Measurements from ENCODE around the gene ATP4B.

ATP4B gene

GRCh38 chr13:113631341-113632095 is 26.5 kb downstream of the ATP4B start:
- Histone ChIP-seq H3K9me3 (ENCODE audit: control insufficient read depth, insufficient read depth, low read depth, low read length) (no peaks in the 10 kb centered on the region), H3K4me1 (ENCODE audit: control insufficient read depth, insufficient read depth, low read length) (no peaks in the 10 kb centered on the region), H3K36me3 (ENCODE audit: control insufficient read depth in 2 of 2, insufficient read depth in 1 of 2, low read length in 2 of 2) (peaks cover 0 to 100% of the 10 kb centered on the region in 2 experiments; a peak in 2 of 3 replicates), H3K4me3 (ENCODE audit: low read depth, low read length) (no peak overlapping the region), H3K27ac (ENCODE audit: extremely low read depth, low read depth, low read length) (no peak overlapping the region)
- POLR2A ChIA-PET = no interaction called here
- CTCF ChIA-PET = interaction anchor here (0.6 kb wide), 1 partner anchor 17 kb away, joined by 3 read pairs; no protein-coding TSS in a partner anchor
- TF ChIP-seq ZSCAN23 (tag by site-specific recombination; IDR thresholded peaks at IDR 0.05) (no peak), ZNF654 (tag by site-specific recombination; IDR thresholded peaks at IDR 0.05; ENCODE audit: low read depth) (no peak)

- no peaks in the 10 kb centered on the region for H3K9me3 ChIP-seq (ENCODE audit: control insufficient read depth, insufficient read depth, low read depth, low read length)
- TF ChIP-seq PRDM2 (tag by site-specific recombination; IDR thresholded peaks at IDR 0.05; ENCODE audit: borderline replicate concordance) (no peak), HOXD13 (CRISPR knock-in tag; IDR thresholded peaks at IDR 0.05; ENCODE audit: borderline replicate concordance) (no peak), ZNF157 (tag by site-specific recombination; IDR thresholded peaks at IDR 0.05) (no peak), MYNN (tag by site-specific recombination; IDR thresholded peaks at IDR 0.05; ENCODE audit: borderline replicate concordance) (no peak), ZNF121 (tag by site-specific recombination; IDR thresholded peaks at IDR 0.05) (no peak), ZNF843 (tag by site-specific recombination; IDR thresholded peaks at IDR 0.05) (no peak), ZNF280C (tag by site-specific recombination; IDR thresholded peaks at IDR 0.05) (no peak), ZNF423 (tag by site-specific recombination; IDR thresholded peaks at IDR 0.05) (no peak), KLF17 (tag by site-specific recombination; IDR thresholded peaks at IDR 0.05) (no peak)
- CTCF ChIA-PET = no interaction called here
- POLR2A ChIA-PET = no interaction called here
- no peak overlapping the region for H3K27ac ChIP-seq (ENCODE audit: extremely low read depth, low read depth, low read length)
- H3K4me3 ChIP-seq (ENCODE audit: low read depth, low read length) = no peak overlapping the region
- peaks cover 0 to 100% of the 10 kb centered on the region in 2 experiments; a peak in 2 of 3 replicates for H3K36me3 ChIP-seq (ENCODE audit: control insufficient read depth in 2 of 2, insufficient read depth in 1 of 2, low read length in 2 of 2)
- no peaks in the 10 kb centered on the region for H3K4me1 ChIP-seq (ENCODE audit: control insufficient read depth, insufficient read depth, low read length)
These were observed 27.2 kb downstream of the ATP4B start for GRCh38 chr13:113630804-113631203.

- Histone ChIP-seq H3K27ac (ENCODE audit: extremely low read depth, low read depth, low read length) (no peak overlapping the region), H3K4me1 (ENCODE audit: control insufficient read depth, insufficient read depth, low read length) (no peaks in the 10 kb centered on the region), H3K9me3 (ENCODE audit: control insufficient read depth, insufficient read depth, low read depth, low read length) (no peaks in the 10 kb centered on the region), H3K36me3 (ENCODE audit: control insufficient read depth in 2 of 2, insufficient read depth in 1 of 2, low read length in 2 of 2) (peaks cover 0 to 100% of the 10 kb centered on the region in 2 experiments; a peak in 2 of 3 replicates), H3K4me3 (ENCODE audit: low read depth, low read length) (no peak overlapping the region)
- CTCF ChIA-PET = no interaction called here
- POLR2A ChIA-PET = no interaction called here
- TF ChIP-seq ZNF561 (tag by site-specific recombination; IDR thresholded peaks at IDR 0.05; ENCODE audit: borderline replicate concordance) (no peak), GLI2 (tag by site-specific recombination; IDR thresholded peaks at IDR 0.05; ENCODE audit: borderline replicate concordance, low read depth) (no peak), RBAK (tag by site-specific recombination; IDR thresholded peaks at IDR 0.05) (no peak), ZNF626 (tag by site-specific recombination; IDR thresholded peaks at IDR 0.05) (no peak), ZBTB49 (tag by site-specific recombination; IDR thresholded peaks at IDR 0.05; ENCODE audit: low read depth) (no peak), ZNF211 (tag by site-specific recombination; IDR thresholded peaks at IDR 0.05; ENCODE audit: low read depth) (no peak), ZNF404 (tag by site-specific recombination; IDR thresholded peaks at IDR 0.05) (no peak), GLIS1 (tag by site-specific recombination; IDR thresholded peaks at IDR 0.05) (no peak), MYNN (tag by site-specific recombination; IDR thresholded peaks at IDR 0.05; ENCODE audit: borderline replicate concordance) (no peak)
These were observed 27.7 kb downstream of the ATP4B start for GRCh38 chr13:113630296-113630695.
